Measurements from ENCODE around the gene DZIP1. TPM values are rescaled to one million over a fixed set of nuclear protein-coding genes. Genes with fewer than 3 reads are reported as not detected.
"Not testable (repeated sequence)": the region's sequence is repeated elsewhere in the genome, so short reads cannot be mapped to it uniquely, and the experiment has no call there.

Gene DZIP1
- polyA plus RNA-seq, 1 experiment: 32.9 TPM

DNA sequence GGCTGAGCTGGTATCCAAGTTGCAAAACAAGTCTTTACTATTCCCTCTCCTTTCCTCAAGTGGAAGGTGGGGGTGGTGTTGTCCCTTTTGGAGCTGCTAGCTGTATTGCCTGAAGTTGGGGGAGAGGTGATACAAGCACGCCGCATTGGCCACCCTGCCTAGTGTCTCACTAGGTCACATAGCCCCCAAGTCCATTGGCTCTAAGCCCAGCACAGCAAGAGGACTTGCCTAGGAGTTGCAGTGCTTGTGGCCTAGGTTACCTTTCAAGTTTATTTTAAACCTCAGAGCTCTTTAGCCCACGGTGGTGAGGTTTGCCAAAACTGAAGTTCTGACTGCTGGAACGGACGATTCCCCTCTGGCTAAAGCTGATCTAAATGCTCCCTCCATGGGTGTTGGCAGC lies 27.1 kb upstream of the DZIP1 start:
- ChIA-PET POLR2A (no interaction called here), CTCF (interaction anchor here (1.9 kb wide), 1 partner anchor 11 kb away, joined by 7 read pairs; no protein-coding TSS in a partner anchor)
- Histone ChIP-seq H3K27ac (ENCODE audit: low read depth, low read length) (no peak overlapping the region), H3K9me3 (ENCODE audit: control insufficient read depth, insufficient read depth, low read length) (peaks cover 12% of the 10 kb centered on the region; the same call in 1 of the 2 replicates), H3K4me3 (ENCODE audit: low read depth, low read length) (no peak overlapping the region), H3K27me3 (ENCODE audit: control insufficient read depth, insufficient read depth, low read length) (no peaks in the 10 kb centered on the region)
- TF ChIP-seq, protein P1, sequence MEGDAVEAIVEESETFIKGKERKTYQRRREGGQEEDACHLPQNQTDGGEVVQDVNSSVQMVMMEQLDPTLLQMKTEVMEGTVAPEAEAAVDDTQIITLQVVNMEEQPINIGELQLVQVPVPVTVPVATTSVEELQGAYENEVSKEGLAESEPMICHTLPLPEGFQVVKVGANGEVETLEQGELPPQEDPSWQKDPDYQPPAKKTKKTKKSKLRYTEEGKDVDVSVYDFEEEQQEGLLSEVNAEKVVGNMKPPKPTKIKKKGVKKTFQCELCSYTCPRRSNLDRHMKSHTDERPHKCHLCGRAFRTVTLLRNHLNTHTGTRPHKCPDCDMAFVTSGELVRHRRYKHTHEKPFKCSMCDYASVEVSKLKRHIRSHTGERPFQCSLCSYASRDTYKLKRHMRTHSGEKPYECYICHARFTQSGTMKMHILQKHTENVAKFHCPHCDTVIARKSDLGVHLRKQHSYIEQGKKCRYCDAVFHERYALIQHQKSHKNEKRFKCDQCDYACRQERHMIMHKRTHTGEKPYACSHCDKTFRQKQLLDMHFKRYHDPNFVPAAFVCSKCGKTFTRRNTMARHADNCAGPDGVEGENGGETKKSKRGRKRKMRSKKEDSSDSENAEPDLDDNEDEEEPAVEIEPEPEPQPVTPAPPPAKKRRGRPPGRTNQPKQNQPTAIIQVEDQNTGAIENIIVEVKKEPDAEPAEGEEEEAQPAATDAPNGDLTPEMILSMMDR (IDR thresholded peaks at IDR 0.05; ENCODE audit: low read depth, low read length): no peak
- DNase-seq (ENCODE audit: low read depth, low spot score): no peak

DNA sequence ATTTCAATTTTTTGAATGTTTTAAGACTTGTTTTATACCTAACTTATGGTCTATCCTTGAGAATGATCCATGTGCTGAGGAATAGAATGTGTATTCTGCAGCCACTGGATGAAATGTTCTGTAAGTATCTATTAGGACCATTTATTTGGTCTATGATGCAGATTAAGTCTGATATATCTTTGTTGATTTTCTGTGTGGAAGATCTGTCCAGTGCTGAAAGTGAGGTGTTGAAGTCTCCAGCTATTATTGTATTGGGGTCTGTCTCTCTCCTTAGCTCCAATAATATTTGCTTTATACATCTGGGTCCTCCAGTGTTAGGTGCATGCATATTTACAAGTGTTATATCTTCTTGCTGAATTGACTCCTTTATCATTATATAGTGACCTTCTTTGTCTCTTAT lies 22.7 kb upstream of the DZIP1 start:
- H3K27me3 ChIP-seq (ENCODE audit: control insufficient read depth, insufficient read depth, low read length); DNase-seq (ENCODE audit: low read depth, low spot score); H3K27ac ChIP-seq (ENCODE audit: low read depth, low read length); H3K4me3 ChIP-seq (ENCODE audit: low read depth, low read length); POLR2A ChIA-PET: not testable (repeated sequence)
- CTCF ChIA-PET: interaction anchor here (2.9 kb wide), 1 partner anchor 167 kb away, joined by 9 read pairs; no protein-coding TSS in a partner anchor
- H3K9me3 ChIP-seq (ENCODE audit: control insufficient read depth, insufficient read depth, low read length): peaks cover 12% of the 10 kb centered on the region; the same call in 1 of the 2 replicates

DNA sequence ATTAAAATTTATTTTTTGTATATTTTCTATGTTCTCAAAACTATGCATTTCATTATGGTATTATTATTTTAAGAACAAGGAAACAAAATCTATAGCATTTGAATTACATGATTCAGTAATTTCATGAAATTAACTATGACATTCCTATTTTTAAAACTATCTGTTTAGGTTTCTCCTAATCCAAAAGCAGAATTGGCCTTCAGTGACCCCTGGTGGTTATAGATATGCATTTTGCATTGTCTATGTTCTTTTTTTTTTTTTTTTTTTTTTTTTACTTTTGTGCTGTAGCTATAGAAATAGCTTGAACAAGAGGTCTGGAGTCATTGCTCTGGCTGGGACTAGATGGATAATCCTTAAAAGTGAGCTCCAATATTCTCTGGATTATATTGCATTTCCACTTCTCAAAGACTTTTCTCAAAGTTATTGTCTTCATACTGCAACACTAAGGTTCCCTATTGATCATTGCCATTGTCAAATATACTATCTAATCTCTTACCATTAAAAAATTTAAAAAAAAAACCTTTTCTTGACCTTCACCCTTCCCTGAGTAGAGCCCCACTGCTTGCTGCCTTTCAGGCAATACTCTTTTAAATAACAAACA lies 16.6 kb upstream of the DZIP1 start:
- ChIA-PET POLR2A (interaction anchor here (0.6 kb wide), 2 partner anchors 31 to 89 kb away, joined by 4 to 7 read pairs; no protein-coding TSS in a partner anchor), CTCF (interaction anchor here (0.6 to 4.6 kb wide), 44 partner anchors 9 to 617 kb away, joined by 3 to 103 read pairs (median 5); partner anchors contain the start of genes DNAJC3 and DZIP1)
- TF ChIP-seq, protein P1 (IDR thresholded peaks at IDR 0.05; ENCODE audit: low read depth, low read length): peak; percentile 67
- Histone ChIP-seq H3K9me3 (ENCODE audit: control insufficient read depth, insufficient read depth, low read length) (peaks cover 3% of the 10 kb centered on the region; the same call in 1 of the 2 replicates), H3K27ac (ENCODE audit: low read depth, low read length) (no peak overlapping the region), H3K27me3 (ENCODE audit: control insufficient read depth, insufficient read depth, low read length) (peaks cover 6% of the 10 kb centered on the region), H3K4me3 (ENCODE audit: low read depth, low read length) (no peak overlapping the region)
- no peak for DNase-seq (ENCODE audit: low read depth, low spot score)

DNA sequence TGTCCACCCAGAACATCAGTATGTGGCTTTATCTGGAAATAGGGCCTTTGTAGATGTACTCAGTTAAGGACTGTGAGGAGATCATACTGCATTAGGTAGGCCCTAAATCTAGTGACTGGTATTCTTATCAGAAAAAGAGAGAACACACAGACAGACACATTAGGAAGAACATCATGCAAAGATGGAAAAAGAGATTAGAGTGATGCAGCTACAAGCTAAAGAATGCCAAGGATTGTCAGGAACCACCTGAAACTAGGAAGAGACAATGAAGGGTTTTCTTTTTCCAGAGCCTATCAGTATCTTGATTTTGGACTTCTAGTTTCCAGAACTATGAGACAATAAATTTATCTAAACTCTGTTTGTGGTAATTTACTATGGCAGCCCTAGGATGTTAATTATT lies 15.0 kb upstream of the DZIP1 start:
- POLR2A ChIA-PET: no interaction called here

DNA sequence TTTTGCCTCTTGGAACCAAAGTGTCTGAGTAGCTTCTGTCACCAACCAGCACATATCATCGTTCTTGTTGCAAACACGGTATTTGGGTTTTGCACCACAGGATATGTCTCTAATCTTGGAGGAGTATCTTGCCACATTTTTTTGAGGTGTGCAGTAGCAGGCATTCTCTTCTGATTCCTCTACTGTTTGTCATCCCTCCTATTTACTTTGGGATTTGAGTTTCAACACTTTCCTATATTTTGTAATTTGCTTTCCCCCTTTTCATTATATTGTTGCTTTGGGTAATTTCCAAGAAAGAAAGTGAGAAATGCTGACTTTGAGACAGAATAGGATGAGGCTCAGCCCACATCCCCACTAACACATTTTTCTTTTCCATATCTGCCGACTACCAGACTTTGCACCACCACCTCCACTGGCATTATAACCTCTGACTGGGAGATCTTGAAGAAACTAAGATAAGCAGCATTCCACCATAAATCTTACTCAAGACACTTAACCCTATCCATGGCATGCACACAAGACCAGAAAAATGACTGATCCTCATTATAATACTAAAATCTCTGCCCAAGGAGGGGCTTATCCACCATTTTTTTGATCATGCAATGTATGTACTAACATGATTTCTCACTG lies 12.0 kb upstream of the DZIP1 start:
- CTCF ChIA-PET: interaction anchor here (1.0 to 2.0 kb wide), 3 partner anchors 14 to 177 kb away, joined by 4 to 8 read pairs (median 4); no protein-coding TSS in a partner anchor

More for the DNA sequence above, 15.0 kb upstream of the DZIP1 start:
- TF ChIP-seq, protein P1 (IDR thresholded peaks at IDR 0.05; ENCODE audit: low read depth, low read length): no peak
- Histone ChIP-seq H3K27me3 (ENCODE audit: control insufficient read depth, insufficient read depth, low read length) (no peaks in the 10 kb centered on the region), H3K4me3 (ENCODE audit: low read depth, low read length) (no peak overlapping the region), H3K9me3 (ENCODE audit: control insufficient read depth, insufficient read depth, low read length) (peaks cover 3% of the 10 kb centered on the region; the same call in 1 of the 2 replicates), H3K27ac (ENCODE audit: low read depth, low read length) (no peak overlapping the region)
- CTCF ChIA-PET: interaction anchor here (1.2 to 4.6 kb wide), 5 partner anchors 16 to 174 kb away, joined by 3 to 103 read pairs (median 8); no protein-coding TSS in a partner anchor
- no peak for DNase-seq (ENCODE audit: low read depth, low spot score)

More for the DNA sequence above, 12.0 kb upstream of the DZIP1 start:
- Histone ChIP-seq H3K27ac (ENCODE audit: low read depth, low read length) (no peak overlapping the region), H3K4me3 (ENCODE audit: low read depth, low read length) (no peak overlapping the region), H3K9me3 (ENCODE audit: control insufficient read depth, insufficient read depth, low read length) (peaks cover 3% of the 10 kb centered on the region; the same call in 1 of the 2 replicates), H3K27me3 (ENCODE audit: control insufficient read depth, insufficient read depth, low read length) (peaks cover 3% of the 10 kb centered on the region)
- TF ChIP-seq, protein P1 (IDR thresholded peaks at IDR 0.05; ENCODE audit: low read depth, low read length): no peak
- DNase-seq (ENCODE audit: low read depth, low spot score): no peak
- POLR2A ChIA-PET: no interaction called here
